ENCODE measurements around the gene DCAF16. TPM values are rescaled to one million over a fixed set of nuclear protein-coding genes. Genes with fewer than 3 reads are reported as not detected.

Gene DCAF16
- total and polyA plus RNA-seq, 4 donors, result 33.2 to 49.6 (median 42.5) TPM

GRCh38 chr4:17757621-17758020, 52.9 kb downstream of the DCAF16 start:
- no peak overlapping the region for H3K4me3 ChIP-seq (ENCODE audit: low read depth, low read length)
- DNase-seq (ENCODE audit: low read depth in 4 of 6, low spot score in 6 of 6), result peak in 1 of 6 donors; percentile 57
- no peaks in the 10 kb centered on the region for H3K9me3 ChIP-seq (ENCODE audit: control insufficient read depth, insufficient read depth, low read length)
- H3K27me3 ChIP-seq (ENCODE audit: control insufficient read depth, insufficient read depth, low read length), result no peaks in the 10 kb centered on the region
- no peak overlapping the region for H3K27ac ChIP-seq (ENCODE audit: low read depth, low read length)
- H3K4me1 ChIP-seq (ENCODE audit: control insufficient read depth, insufficient read depth, low read length), result peaks cover 1% of the 10 kb centered on the region
- WGBS (ENCODE audit: insufficient coverage), result no CpG with 5 or more reads among the region's 1 CpG
- no peaks in the 10 kb centered on the region for H3K36me3 ChIP-seq (ENCODE audit: control insufficient read depth, insufficient read depth, low read length)

DNA sequence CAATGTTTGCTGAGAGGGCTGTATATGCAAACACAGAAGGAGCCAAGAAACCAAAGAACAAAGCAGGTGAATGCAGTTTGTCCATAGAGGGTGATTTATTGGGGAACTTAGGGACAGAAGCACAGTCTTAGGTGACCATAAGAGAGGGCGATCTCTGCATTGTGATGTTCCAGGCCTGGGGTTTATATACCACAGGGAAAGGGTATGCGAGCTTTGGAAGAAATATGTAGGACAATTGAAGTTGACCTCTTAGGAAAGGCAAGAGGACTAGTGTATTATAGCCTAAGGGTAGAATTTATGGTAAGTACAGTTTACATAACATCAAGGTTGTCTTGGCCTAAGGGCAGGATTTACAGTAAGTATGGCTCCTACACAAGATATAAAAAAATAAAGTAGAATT, 56.9 kb downstream of the DCAF16 start:
- no peak for DNase-seq (ENCODE audit: low read depth in 4 of 6, low spot score in 6 of 6)
- 89% methylated on average over 2 of the region's 2 CpGs for WGBS (ENCODE audit: insufficient coverage)
- no peak overlapping the region for H3K27ac ChIP-seq (ENCODE audit: low read depth, low read length)

More for the DNA sequence above, 56.9 kb downstream of the DCAF16 start:
- H3K9me3 ChIP-seq (ENCODE audit: control insufficient read depth, insufficient read depth, low read length), result no peaks in the 10 kb centered on the region
- H3K27me3 ChIP-seq (ENCODE audit: control insufficient read depth, insufficient read depth, low read length), result no peaks in the 10 kb centered on the region
- no peak overlapping the region for H3K4me3 ChIP-seq (ENCODE audit: low read depth, low read length)
- no peaks in the 10 kb centered on the region for H3K4me1 ChIP-seq (ENCODE audit: control insufficient read depth, insufficient read depth, low read length)
- H3K36me3 ChIP-seq (ENCODE audit: control insufficient read depth, insufficient read depth, low read length), result no peaks in the 10 kb centered on the region

Other genes with a start within 250 kb of the DCAF16 start
- gene LAP3, start 233.6 kb downstream of the DCAF16 start, total RNA-seq, result 10 to 100 TPM; 74.6 to 76.6 TPM
- 10 to 100 TPM; 54.6 to 58.6 TPM for gene LAP3, start 233.6 kb downstream of the DCAF16 start, polyA plus RNA-seq (ENCODE audit: insufficient read length in 2 of 2)
- 10 to 100 TPM; 21.1 to 26.4 TPM for gene MED28, start 196.1 kb downstream of the DCAF16 start, total RNA-seq
- 10 to 100 TPM; 40.2 to 45.1 TPM for gene MED28, start 196.1 kb downstream of the DCAF16 start, polyA plus RNA-seq (ENCODE audit: insufficient read length in 2 of 2)
- gene FAM184B, start 29.1 kb downstream of the DCAF16 start, total RNA-seq, result 1 to 10 TPM; 2.3 to 6.8 TPM
- 10 to 100 TPM; 11.7 to 12.3 TPM for gene FAM184B, start 29.1 kb downstream of the DCAF16 start, polyA plus RNA-seq (ENCODE audit: insufficient read length in 2 of 2)
- gene NCAPG, start 222 bp upstream of the DCAF16 start, total RNA-seq, result 10 to 100 TPM; 20.3 to 22.2 TPM
- 10 to 100 TPM; 15.4 to 18.1 TPM for gene NCAPG, start 222 bp upstream of the DCAF16 start, polyA plus RNA-seq (ENCODE audit: insufficient read length in 2 of 2)
- 10 to 100 TPM; 32.5 to 63.5 TPM for gene LCORL, start 211.0 kb upstream of the DCAF16 start, total RNA-seq
- 10 to 100 TPM; 27.8 to 39.7 TPM for gene LCORL, start 211.0 kb upstream of the DCAF16 start, polyA plus RNA-seq (ENCODE audit: insufficient read length in 2 of 2)

Measured in spinal cord (tissue), 10 donors.